CD4-positive, alpha-beta T cell treated with Interleukin-6 for 4 hours (primary cell): Measurements from ENCODE around the gene ME2.
"Not testable (repeated sequence)": the region's sequence is repeated elsewhere in the genome, so short reads cannot be mapped to it uniquely, and the experiment has no call there.

ENCODE experiments used
- DNase-seq: peaks from one replicate; pipeline ENCODE4 v3.0.0-alpha.2; 2020; ENCODE audit warnings: mixed read lengths

The ME2 gene

DNA sequence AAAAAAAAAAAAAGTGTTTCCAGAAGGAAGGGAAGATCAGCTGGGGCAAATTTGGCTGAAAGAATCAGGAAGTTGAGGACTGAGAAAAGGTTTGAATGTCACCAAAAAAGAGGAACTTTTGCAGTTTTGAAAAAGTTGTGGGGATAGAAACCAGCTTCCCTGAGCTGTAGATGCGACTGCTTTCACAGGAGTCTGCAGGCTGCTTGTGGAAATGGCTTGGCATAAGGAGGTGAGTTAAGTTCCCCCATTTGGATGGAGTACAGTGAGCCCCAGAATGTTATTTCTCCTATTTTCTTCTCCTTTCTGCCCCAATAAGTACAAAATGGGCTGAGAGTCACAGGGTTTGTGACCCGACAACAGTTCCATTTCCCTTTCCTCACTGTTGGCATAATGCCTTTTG lies 16.5 kb upstream of the ME2 start:
- DNase-seq, result no peak

DNA sequence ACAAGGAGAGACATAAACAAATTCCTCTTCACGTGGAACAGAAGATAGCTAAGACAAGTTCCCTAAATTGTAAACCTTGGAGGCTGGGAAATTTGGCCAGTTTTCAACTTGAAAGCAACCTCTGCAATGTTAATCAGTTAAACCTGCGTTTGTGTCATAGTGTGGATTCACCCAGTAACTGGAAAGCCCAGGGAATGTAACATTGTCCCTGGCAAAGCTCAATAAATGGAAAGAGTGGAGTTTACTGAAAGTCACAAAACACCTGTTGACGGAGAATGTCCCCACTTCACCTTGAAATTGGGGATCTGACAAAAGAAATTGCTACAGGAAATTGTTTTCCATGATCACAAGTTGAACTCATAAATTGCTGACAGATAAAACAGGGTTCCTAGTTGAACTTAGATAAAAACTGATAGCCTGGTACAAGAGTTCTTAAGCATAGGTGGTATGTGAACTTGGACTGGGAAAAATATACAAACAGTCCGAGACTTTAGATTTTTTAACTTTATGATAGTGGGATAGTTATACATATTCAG lies 15.0 kb upstream of the ME2 start:
- DNase-seq, result no peak

DNA sequence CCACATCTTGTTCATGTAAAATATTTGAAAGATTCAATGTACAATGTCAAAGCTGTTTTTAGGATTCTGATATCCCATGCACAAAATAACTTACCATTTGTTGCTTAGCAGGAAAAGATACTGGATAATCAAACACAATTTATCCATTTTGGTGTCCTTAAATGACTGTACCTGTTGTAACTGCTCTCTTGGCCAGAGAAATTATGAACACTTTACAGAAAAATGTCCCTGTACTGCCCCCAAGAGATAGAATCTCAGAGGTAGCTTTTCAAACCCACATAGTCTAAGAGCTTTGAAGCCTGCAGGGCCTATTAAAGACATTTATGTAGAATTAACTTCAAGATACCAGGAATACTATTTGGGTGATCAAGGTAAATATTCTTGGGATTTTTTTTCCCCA lies 12.2 kb upstream of the ME2 start:
- DNase-seq, result no peak

DNA sequence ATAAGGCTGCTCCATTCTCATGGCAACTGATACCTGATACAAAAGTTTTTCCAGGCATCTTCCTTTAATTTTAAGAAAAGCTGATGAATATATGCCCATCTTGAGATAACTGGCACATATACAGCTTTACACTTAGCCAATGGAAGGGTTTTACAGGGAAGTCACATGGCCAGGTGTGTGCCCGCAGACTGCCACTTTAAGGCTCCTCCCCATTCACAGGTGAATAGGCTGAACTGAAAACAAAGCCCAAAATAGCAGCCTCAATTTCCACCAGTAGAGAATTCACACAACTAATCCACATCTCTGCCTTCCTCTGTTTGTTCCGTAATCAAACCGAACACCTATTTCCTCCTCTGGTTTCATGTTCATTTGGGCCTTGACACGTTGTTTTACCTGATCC lies 9.8 kb upstream of the ME2 start:
- DNase-seq, result no peak

DNA sequence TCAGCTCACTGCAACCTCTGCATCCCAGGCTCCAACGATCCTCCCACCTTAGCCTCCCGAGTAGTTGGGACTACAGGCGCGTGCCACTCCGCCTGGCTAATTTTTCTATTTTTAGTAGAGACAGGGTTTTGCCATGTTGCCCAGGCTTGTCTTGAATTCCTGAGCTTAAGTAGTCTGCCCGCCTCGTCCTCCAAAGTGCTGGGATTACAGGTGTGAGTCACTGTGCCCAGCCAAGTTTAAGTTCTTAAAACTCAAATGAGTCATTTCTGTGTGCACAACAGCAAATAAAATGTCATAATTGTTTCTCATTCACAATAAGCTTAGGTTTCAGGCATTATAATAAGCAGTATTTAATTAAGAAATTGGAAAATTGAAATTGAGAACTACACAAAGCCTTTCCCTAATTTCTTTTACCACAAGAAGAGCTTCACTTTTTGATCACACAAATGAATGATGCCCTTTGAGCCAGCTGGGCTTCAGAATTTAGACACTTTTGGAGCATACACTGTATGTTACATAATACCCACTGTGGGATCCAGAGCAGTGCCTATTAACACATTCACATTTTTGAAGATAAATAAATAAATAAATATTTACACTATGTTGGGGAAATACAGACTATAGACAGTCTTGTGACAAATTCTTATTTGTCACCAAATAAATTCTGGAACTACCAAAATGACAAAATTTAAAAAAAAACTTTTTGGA lies 8.6 kb upstream of the ME2 start:
- DNase-seq, result no peak

DNA sequence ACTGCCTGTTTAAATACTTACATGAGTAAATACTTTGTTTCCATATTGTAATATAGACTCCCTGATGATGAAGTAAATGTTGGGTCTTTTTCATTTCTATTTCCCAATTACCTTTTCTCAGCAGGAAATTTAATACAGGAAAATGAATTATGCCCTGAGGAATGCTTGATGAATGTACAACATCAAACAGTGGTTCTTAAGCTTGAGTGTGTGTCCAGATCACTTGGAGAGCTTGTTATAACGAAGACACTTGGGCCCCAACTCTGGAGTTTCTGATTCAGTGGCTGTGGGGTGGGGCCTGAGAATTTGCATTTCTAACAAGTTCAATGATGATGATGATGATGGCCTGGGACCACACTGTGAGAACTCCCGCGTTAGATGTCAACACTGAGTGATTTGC lies 7.1 kb upstream of the ME2 start:
- no peak for DNase-seq

DNA sequence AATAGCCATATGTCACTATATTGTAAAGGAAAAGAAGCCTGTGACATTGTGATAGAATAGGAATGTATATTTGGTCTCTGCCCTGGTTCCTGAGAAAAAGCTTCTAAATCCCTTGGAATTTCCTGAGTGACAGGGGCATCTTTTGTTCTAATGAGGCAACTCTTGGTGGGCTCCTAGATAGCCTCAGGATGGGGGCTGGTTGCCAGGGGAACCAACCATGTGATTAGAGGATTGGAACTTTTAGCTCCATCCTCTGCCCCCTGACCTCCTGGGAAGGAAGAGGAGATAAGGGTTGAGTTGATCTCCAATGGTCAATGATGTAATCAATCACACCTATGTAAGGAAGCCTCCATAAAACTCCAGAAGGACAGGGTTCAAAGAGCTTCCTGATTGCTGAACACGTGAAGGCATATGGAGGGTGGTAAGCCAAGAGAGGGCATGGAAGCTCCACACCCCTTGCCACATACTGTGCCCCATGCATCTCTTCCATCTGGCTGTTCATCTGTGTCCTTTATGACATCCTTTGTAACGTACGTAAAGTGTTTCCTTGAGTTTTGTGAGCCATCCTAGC lies 2.9 kb upstream of the ME2 start:
- no peak for DNase-seq

DNA sequence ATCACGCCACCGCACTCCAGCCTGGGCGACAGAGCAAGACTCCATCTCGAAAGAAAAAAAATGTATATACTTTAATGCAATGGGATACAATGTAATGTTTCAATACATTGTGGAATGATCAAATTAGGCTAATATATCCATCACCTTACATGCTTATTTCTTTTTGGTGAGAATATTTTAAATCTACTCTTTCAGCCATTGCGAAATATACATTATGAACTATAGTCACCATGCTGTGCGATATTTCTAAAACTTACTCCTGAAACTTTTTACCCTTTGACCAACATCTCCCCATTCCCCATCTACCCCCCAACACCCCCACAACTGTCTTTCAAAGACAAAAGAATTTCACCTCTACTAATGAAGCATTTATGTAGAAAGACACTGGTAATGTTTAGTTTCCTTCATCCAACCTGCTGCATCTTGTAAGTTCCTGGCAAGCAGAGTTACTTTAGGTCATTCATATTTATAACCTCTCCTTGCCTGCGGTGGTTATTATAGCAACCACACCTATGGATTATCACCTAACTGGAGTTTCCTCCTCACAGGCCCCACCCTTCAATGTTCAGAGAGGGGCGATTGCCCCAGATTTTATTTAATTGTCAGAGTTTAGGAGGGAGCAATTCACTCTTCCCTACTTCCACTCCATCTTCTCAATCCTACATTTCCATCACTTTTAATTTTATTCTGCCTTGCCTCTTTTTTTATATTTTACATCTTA lies 1.2 kb upstream of the ME2 start:
- no peak for DNase-seq

DNA sequence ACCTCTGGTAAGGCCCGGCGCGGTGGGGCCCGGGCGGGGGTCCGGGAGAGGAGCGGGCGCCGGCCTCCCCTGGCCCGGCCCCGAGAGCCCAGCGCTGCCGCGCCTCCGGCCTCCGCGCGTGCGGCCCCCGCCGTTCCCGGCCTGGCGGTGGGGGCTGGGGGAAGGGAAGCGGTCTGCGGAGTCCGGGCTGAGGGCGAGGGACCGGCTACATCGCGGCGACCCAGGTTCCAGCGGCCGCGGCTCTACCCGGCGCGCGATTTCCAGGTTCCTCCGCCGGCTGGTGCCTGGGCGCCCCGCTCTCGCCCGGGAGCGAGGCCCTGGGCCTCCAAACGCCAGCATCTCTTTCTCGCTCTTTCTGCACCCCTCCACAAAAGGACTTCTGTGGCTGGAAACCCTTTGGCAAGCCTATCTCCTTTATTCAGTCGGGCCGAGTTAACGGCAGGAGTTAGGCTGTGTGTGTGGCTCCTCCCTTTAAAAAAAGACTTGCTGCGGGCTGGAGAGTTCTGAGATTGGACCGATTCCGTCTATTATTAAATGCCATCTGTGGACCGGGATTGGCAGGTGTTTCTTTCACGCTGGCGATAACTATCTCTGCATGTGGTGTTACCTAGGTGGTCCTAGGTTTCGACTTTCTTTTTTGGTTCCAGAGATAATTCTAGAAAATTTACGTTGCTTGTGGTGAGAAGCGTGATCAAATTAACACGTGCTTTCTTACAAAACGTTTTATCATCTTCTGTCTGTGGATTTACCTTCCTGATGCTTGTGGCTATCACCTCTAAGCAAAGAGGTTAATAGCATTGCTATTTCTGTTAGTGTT lies 592 bp downstream of the ME2 start:
- DNase-seq, result no peak

DNA sequence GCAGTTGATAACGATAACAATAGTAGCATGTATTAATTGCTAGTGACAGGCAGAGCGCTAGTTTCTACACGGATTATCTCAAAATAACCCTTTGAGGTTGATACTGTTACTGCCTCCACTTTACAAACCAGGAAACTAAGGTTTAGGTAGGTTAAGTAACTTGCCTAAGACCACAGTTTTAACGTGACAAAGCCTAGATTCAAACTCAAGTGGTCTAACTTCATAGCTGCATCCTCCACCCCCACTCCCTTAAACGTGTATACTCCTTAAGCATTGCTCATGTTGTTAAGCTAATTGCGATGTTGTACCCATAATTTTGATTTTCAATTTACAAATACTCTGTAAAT lies 1.2 kb downstream of the ME2 start:
- DNase-seq, result no peak

DNA sequence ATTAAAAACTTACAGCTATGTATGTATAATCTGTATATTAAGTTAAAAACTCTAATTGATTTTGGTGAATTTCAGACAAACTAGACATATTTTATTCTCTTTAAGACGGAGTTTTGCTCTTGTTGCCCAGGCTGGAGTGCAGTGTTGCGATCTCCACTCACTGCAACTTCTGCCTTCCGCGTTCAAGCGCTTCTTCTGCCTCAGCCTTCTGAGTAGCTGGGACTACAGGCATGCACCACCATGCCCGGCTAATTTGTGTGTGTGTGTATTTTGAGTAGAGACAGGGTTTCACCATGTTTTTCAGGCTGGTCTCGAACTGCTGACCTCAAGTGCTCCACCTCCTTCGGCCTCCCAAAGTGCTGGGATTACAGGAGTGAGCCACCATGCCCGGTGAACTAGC lies 2.0 kb downstream of the ME2 start:
- not testable (repeated sequence) for DNase-seq

DNA sequence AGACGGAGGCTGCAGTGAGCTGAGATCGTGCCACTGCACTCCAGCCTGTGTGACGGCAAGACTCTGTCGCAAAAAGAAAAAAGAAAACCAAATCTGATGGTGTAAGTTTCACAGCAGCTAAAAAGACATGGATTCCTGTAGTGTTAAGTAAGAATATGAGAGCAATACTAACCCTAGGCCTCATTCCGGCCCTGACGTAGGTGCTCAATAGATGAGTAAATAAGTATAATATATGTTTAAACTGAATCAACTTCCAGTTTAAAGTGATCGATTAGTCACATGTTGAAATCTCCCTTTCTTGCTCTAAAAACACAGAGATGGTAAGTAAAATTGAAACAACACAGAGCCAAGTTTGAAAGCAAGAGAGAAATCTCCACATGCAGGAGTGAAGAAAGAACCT lies 8.0 kb downstream of the ME2 start:
- DNase-seq, result no peak

DNA sequence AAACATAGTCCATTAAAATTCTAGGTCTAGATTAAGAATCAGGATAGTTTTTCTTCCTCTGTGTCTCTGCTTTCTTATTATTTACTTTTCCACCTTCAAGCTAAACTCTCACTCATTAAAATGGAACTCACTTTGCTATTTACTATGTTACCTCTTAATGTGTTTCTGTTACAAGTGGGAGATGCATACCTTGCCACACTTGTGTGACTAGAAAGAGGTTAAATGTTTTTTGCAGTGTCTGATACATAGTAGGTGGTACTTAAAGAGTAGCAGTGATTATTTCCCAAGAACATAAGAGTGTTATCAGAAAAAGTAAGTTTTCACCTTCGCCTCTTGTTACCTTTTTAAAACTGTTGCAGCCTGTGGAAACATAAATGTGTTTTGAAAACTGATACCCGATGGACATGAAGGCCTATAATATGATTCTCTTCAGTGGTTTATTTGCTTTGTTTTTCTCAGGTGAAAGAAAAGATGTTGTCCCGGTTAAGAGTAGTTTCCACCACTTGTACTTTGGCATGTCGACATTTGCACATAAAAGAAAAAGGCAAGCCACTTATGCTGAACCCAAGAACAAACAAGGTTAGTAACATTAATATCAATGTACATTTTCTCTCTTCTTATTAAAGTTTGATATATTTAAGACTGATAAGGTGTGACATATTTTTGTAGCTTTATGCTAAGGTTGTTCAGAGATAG lies 16.6 kb downstream of the ME2 start:
- no peak for DNase-seq

DNA sequence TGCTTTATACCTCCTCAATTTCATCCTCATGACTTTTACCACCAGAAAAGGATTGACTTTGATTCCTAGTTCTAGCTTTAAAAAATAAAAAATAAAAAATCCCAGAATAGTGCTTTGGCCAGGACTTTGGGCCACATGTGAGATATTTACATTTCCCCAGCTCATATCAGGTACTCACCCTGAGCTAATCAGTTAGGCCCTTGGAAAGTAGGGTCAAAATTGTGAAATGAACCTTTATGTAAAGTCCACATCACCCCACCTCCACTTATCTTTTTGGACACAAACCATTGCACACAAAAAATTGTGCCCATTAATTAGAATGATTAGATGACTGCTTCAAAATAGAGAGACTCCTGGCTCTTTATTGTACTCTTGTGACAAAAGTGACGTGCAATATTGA lies 17.2 kb downstream of the ME2 start:
- DNase-seq, result no peak

DNA sequence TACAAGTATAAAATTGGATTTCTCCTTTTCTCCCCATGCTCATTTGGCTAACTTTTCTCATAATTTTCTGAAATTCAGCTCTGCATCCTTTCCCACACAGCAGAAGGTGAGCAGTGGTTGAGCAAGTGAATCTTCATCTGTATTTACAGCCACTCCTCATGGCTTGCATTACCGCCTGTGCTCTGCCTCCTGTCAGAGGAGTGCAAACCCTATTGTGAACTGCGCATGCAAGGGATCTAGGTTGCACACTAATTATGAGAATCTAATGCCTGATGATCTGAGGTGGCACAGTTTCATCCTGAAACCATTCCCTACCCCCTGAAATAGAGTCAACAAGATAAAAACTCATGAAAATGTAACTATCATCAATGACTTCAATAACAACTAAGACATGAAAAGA lies 20.0 kb downstream of the ME2 start:
- DNase-seq, result no peak

DNA sequence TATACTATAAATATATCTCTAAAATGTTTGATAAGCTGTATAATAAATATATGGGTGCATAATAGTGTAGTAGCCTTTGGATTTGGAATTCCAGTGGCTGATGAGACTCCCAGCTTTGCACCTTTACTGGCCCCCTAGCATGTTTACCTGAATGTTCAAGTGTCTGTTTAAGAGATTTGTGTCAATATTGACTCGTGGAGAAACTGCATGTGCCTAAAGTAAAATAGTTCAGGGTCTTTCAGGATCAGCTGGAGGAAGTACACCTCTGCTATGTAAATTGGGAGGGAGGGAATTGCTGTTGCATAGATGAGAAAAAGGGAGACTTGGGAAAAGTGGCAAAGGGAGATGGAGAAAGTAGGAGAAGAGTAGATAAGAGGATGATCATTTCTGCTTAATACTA lies 23.9 kb downstream of the ME2 start:
- no peak for DNase-seq

DNA sequence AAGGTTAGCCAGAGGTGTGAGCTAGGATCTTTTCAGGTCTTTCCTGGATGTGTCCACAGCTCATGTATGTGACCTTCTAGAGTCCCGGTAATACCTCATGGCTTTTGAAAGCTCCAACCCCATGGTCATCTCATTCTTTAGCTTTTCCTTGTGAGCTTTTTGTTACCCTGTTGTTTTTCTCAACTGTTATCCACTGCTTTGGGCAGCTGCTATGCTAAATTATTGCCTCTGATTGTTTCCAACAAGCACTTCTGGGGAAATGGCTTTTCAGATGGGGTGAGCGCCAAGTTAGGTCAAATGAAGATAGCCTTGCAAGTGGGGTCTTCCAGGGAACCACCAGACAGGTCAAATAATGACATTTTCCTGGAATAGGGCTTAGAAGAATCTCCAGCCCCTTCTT lies 27.9 kb downstream of the ME2 start:
- DNase-seq, result no peak

DNA sequence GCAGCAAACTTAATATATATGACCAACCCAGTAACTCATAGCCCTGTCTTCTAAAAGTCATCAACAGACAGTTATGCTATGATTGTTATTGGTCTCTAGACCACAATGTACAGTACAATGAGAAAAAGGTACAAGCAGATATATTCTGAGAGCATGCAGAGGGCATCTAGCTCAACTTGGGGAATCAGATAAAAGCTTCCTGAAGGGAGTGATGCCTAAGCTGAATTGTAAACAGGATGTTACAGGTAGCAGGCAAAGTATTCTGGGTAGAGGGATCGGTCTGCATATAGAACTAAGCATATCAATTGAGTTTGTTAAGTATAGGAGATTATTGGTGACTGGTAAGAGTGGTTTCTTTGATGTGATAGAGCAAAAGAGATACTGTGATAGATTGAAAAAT lies 30.3 kb downstream of the ME2 start:
- DNase-seq, result no peak

DNA sequence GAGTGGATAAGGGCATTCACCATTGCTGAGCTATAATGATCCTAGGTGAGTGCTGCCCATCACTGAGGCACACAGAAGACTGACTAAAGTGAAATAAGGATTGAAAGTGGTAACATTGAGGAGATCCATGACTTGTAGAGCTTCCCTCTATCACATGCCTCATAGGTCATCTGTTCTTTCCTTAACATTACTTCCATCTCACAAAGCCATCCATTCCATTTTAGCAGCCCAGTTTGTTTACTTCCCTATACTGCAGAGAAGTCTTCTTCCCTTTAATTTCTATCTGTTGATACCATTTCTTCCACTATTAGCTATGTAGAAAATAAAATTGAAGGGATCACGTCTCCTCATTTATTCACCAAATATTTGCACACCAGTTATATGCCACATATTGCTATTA lies 32.1 kb downstream of the ME2 start:
- DNase-seq, result no peak

DNA sequence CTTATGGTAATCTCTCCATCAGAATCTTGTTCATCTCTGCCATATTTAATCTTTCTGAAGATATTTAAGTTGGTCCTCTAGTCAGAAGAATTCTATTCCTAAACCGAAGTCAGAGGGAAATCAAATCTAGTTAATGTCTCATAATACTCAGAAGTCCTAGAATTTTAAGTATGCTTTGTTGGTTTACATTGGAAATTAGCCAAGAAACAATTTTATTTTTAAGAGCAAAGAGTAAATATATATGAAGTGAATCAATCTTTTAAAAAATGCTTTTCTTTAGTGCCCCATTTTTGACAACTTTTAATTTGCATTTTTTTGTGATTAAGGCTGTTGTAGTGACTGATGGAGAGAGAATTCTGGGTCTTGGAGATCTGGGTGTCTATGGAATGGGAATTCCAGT lies 38.1 kb downstream of the ME2 start:
- DNase-seq, result no peak

DNA sequence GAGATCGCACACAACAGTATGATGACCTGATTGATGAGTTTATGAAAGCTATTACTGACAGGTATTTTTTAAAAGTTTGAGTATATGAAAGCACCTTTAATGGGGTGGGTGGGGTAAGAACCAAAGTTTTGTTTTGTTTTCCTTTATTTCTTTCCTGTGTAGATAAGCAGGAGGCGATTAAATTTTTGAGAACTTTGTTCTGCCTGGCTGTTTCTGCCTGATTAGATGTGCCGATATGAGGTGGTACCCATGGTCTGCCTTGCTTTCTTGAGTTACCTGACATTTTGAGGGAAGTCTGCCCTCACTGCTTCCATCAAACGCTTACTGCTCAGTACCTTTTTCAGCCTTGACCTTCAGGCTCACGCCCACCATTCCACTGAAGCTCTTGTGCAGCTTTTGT lies 39.2 kb downstream of the ME2 start:
- DNase-seq, result no peak

DNA sequence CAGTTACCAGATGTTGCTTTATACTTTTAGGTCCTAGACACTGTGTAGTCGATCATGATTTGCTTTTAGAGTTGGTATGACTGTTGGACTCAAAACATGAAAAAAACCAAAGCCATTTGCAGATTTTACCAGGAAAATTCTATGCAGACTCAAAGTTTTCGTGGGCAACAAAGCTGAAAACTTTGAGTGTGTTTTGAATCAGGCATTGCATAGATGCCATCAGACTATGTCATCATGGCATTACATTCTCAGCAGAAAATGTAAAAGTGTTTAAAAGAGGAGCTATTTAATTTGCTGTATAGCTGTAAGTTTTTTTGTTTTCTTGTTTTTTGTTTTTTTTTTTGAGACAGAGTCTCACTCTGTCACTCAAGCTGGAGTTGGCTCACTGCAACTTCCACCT lies 45.5 kb downstream of the ME2 start:
- no peak for DNase-seq

DNA sequence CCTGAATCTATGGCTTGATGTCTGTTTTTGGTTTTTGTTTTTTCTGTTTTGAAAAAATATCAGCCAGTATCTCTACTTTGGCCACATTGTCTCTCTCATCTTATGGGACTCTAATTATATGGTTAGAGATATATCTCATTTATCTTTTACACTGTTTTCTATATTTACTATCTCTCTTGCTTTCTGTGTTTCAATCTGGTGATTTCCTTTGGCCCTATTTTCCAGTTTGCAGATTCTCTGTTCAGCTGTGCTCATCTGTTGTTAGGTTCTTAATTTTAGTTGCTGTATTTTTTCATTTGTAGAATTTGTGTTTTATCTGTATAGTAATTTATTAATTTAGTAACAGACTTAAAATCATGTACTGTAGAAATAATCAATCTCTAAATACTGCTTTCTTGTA lies 47.6 kb downstream of the ME2 start:
- no peak for DNase-seq
